Neural progenitor cell (in vitro differentiated cells): ENCODE measurements around the gene OR2T10. TPM values are rescaled to one million over a fixed set of nuclear protein-coding genes. Genes with fewer than 3 reads are reported as not detected.

ENCODE experiments used
- DNase-seq: peaks from one replicate; pipeline ENCODE4 v3.0.0-alpha.2; 2016; ENCODE audit warnings: low spot score
- H2AFZ ChIP-seq: fragments of 200-600 bp; sonication (generic); replicated peaks from 2 replicates; pipeline ENCODE4 v1.6.1; 2016; ENCODE audit warnings: antibody characterized with exemption
- H3F3A ChIP-seq: fragments of 200-600 bp; sonication (generic); 2 replicates; pipeline ENCODE4 v1.6.1; 2016; ENCODE audit warnings: antibody characterized with exemption, low read depth
- H3K27ac ChIP-seq: fragments of 200-600 bp; sonication (generic); 2 replicates; pipeline ENCODE4 v1.5.1; 2016; ENCODE audit warnings: mild to moderate bottlenecking
- H3K27me3 ChIP-seq: fragments of 200-600 bp; sonication (generic); 2 replicates; pipeline ENCODE4 v1.6.1; 2016; ENCODE audit warnings: mild to moderate bottlenecking, moderate library complexity
- H3K36me3 ChIP-seq: fragments of 200-600 bp; sonication (generic); 2 replicates; pipeline ENCODE4 v1.5.1; 2016
- H3K4me1 ChIP-seq: fragments of 200-600 bp; sonication (generic); 2 replicates; pipeline ENCODE4 v1.6.1; 2016; ENCODE audit warnings: mixed run types
- H3K4me2 ChIP-seq: fragments of 200-600 bp; sonication (generic); 2 replicates; pipeline ENCODE4 v1.6.1; 2016
- H3K4me3 ChIP-seq: fragments of 200-600 bp; sonication (generic); 2 replicates; pipeline ENCODE4 v1.5.1; 2016
- H3K79me2 ChIP-seq: fragments of 200-600 bp; sonication (generic); 2 replicates; pipeline ENCODE4 v1.6.1; 2016; ENCODE audit warnings: low read depth
- H3K9ac ChIP-seq: fragments of 200-600 bp; sonication (generic); 2 replicates; pipeline ENCODE4 v1.6.1; 2016
- H3K9me3 ChIP-seq: fragments of 200-600 bp; sonication (generic); 2 replicates; pipeline ENCODE4 v1.5.1; 2016; ENCODE audit warnings: low read depth
- H4K20me1 ChIP-seq: fragments of 200-600 bp; sonication (generic); 2 replicates; pipeline ENCODE4 v1.6.1; 2016; ENCODE audit warnings: low read depth
- H3K27ac Mint-ChIP-seq: 3 replicates; pipeline ENCODE4 v1.8.0; 2021; ENCODE audit warnings: mixed read lengths
- H3K27me3 Mint-ChIP-seq: 2 replicates; pipeline ENCODE4 v1.8.0; 2022; ENCODE audit warnings: low read depth, mild to moderate bottlenecking, inconsistent platforms, moderate library complexity, mixed read lengths; ENCODE audit not compliant: insufficient read depth
- H3K36me3 Mint-ChIP-seq: 3 replicates; pipeline ENCODE4 v1.8.0; 2021; ENCODE audit warnings: mixed read lengths
- H3K4me1 Mint-ChIP-seq: 3 replicates; pipeline ENCODE4 v1.8.0; 2021; ENCODE audit warnings: mixed read lengths
- H3K4me3 Mint-ChIP-seq: 3 replicates; pipeline ENCODE4 v1.8.0; 2021; ENCODE audit warnings: mild to moderate bottlenecking, moderate library complexity, mixed read lengths
- H3K9me3 Mint-ChIP-seq: 3 replicates; pipeline ENCODE4 v1.8.0; 2020; ENCODE audit warnings: mixed read lengths
- CTCF ChIP-seq: fragments of 200-600 bp; sonication (generic); IDR thresholded peaks from 2 replicates; pipeline ENCODE4 v1.5.1; 2017; ENCODE audit warnings: antibody characterized with exemption, mild to moderate bottlenecking
- EZH2 ChIP-seq: fragments of 200-600 bp; sonication (generic); IDR thresholded peaks from 2 replicates; pipeline ENCODE4 v1.6.1; 2017; ENCODE audit warnings: antibody characterized with exemption, mild to moderate bottlenecking, moderate library complexity
- EZH2phosphoT487 ChIP-seq: fragments of 200-600 bp; sonication (generic); IDR thresholded peaks from 2 replicates; pipeline ENCODE4 v1.6.1; 2017; ENCODE audit warnings: antibody characterized with exemption
- total RNA-seq: library from RNA; depleted of rRNA; stranded (reverse); fragments of >200 nt; gene quantifications from 2 replicates; pipeline ENCODE4 v1.2.3, GENCODE V29; 2015; ENCODE audit warnings: low replicate concordance

Gene OR2T10
- total RNA-seq, 1 donor from 2014 or later: not detected

- Histone ChIP-seq H3F3A (no peaks in the 10 kb centered on the region), H3K79me2 (no peaks in the 10 kb centered on the region), H3K9me3 (peaks cover 17% of the 10 kb centered on the region), H3K4me1 (no peaks in the 10 kb centered on the region), H3K4me3 (no peak overlapping the region), H3K4me2 (no peak overlapping the region), H2AFZ (no peak overlapping the region), H3K9ac (no peak overlapping the region), H3K27me3 (no peaks in the 10 kb centered on the region), H3K36me3 (no peaks in the 10 kb centered on the region), H3K27ac (no peak overlapping the region), H4K20me1 (no peaks in the 10 kb centered on the region)
- TF ChIP-seq EZH2phosphoT487 (no peak), EZH2 (no peak), CTCF (no peak)
- H3K4me3 Mint-ChIP-seq: no peak overlapping the region
- peaks cover 7% of the 10 kb centered on the region for H3K9me3 Mint-ChIP-seq
- H3K36me3 Mint-ChIP-seq: no peaks in the 10 kb centered on the region
- H3K27me3 Mint-ChIP-seq: no peaks in the 10 kb centered on the region
- no peak for DNase-seq
- H3K4me1 Mint-ChIP-seq: no peaks in the 10 kb centered on the region
- H3K27ac Mint-ChIP-seq: no peak overlapping the region
These were observed 30.7 kb upstream of the OR2T10 start for GRCh38 chr1:248627971-248628844.

- TF ChIP-seq EZH2 (no peak), EZH2phosphoT487 (no peak), CTCF (no peak)
- no peak for DNase-seq
- H3K27me3 Mint-ChIP-seq: no peaks in the 10 kb centered on the region
- Histone ChIP-seq H2AFZ (no peak overlapping the region), H4K20me1 (no peaks in the 10 kb centered on the region), H3K9me3 (peaks cover 13% of the 10 kb centered on the region), H3F3A (no peaks in the 10 kb centered on the region), H3K4me1 (no peaks in the 10 kb centered on the region), H3K36me3 (no peaks in the 10 kb centered on the region), H3K27ac (no peak overlapping the region), H3K4me3 (no peak overlapping the region), H3K79me2 (no peaks in the 10 kb centered on the region), H3K27me3 (no peaks in the 10 kb centered on the region), H3K4me2 (no peak overlapping the region), H3K9ac (no peak overlapping the region)
- peaks cover 7% of the 10 kb centered on the region for H3K9me3 Mint-ChIP-seq
- no peak overlapping the region for H3K27ac Mint-ChIP-seq
- H3K4me1 Mint-ChIP-seq: no peaks in the 10 kb centered on the region
- H3K36me3 Mint-ChIP-seq: no peaks in the 10 kb centered on the region
- H3K4me3 Mint-ChIP-seq: no peak overlapping the region
These were observed 28.5 kb upstream of the OR2T10 start for GRCh38 chr1:248625971-248626370.

- no peaks in the 10 kb centered on the region for H3K36me3 Mint-ChIP-seq
- H2AFZ ChIP-seq: no peak overlapping the region
- no peak for DNase-seq
- H3K9me3 ChIP-seq: peaks cover 13% of the 10 kb centered on the region
- H3K27ac Mint-ChIP-seq: no peak overlapping the region
- no peak overlapping the region for H3K9ac ChIP-seq
- no peaks in the 10 kb centered on the region for H3K27me3 ChIP-seq
- H3K9me3 Mint-ChIP-seq: peaks cover 5% of the 10 kb centered on the region
- H3K27ac ChIP-seq: no peak overlapping the region
- no peaks in the 10 kb centered on the region for H4K20me1 ChIP-seq
- H3K36me3 ChIP-seq: no peaks in the 10 kb centered on the region
- H3K27me3 Mint-ChIP-seq: no peaks in the 10 kb centered on the region
- no peaks in the 10 kb centered on the region for H3F3A ChIP-seq
- H3K4me1 ChIP-seq: no peaks in the 10 kb centered on the region
- TF ChIP-seq EZH2phosphoT487 (no peak), EZH2 (no peak), CTCF (no peak)
- no peaks in the 10 kb centered on the region for H3K79me2 ChIP-seq
- no peak overlapping the region for H3K4me3 Mint-ChIP-seq
- no peak overlapping the region for H3K4me3 ChIP-seq
- H3K4me1 Mint-ChIP-seq: no peaks in the 10 kb centered on the region
- H3K4me2 ChIP-seq: no peak overlapping the region
These were observed 27.7 kb upstream of the OR2T10 start for GRCh38 chr1:248625166-248625565.
